Measurements from ENCODE around the gene C6orf47. TPM values are rescaled to one million over a fixed set of nuclear protein-coding genes. Genes with fewer than 3 reads are reported as not detected.

C6orf47 gene
- total and polyA plus RNA-seq, 2 donors (not counting 3 experiments of a cell fraction or from before 2014, with no cell fraction given) = 5.8 to 12.8 TPM

DNA sequence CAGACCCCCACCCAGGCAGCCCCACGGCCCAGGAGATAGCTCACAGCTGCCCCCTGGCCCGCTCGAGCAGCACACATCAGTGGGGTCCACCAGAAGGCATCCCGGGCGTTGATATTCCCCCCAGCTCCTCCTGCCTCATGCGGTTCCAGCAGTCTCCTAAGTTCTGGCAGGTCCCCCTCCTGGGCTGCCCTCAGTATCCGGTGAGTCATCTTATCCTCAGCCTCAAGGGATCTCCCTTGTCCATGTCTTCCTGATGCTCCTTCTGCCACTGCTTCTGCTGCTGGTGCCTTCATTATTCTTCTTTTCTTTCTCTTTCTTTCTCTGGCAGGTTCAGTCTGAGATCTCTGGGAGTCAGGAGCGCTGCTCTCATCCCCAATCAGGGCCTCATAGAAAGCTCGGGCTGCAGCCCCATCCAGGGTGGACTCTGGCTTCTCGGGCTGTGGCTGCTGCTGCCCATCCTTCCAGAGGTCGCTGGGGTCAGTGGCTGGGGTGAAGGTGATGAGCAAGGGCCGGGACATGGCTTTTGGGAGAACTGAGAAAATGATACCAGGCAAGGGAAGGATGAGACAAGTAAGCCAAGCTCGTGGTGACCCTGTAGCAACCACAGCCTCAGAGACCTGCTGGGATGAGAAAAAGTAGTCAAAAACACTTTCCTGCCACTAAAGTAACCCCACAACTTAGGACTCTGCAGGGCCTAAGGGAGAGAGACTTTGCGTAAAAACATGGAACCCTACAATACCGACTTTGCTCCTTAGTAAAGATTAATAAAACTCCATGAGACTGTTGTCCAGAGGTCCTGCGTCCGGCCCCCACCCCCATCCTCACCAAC lies 3.6 kb upstream of the C6orf47 start:
- Histone ChIP-seq H3K9me3 (replicated peaks; ENCODE audit: control insufficient read depth, insufficient read depth, low read length) (no peaks in the 10 kb centered on the region), H2AFZ (ENCODE audit: low read depth, low read length) (peak overlapping the region; percentile 23), H3K4me3 (replicated peaks in 1 of 3; ENCODE audit: insufficient read depth in 1 of 3, low read depth in 1 of 3, low read length in 3 of 3) (peak overlapping the region; percentile 70 to 94 (median 72)), H3K36me3 (ENCODE audit: control insufficient read depth in 2 of 2, extremely low read depth in 1 of 2, insufficient read depth in 2 of 2, low read length in 2 of 2) (peaks cover 14 to 18% of the 10 kb centered on the region in 2 experiments), H3K27me3 (ENCODE audit: control insufficient read depth in 2 of 2, insufficient read depth in 2 of 2, low read length in 2 of 2) (no peaks in the 10 kb centered on the region), H3K9me1 (replicated peaks; ENCODE audit: control insufficient read depth, extremely low read depth, insufficient read depth, low read length) (no peaks in the 10 kb centered on the region), H3K4me2 (ENCODE audit: insufficient read depth, low read length) (peak overlapping the region; percentile 86), H4K20me1 (replicated peaks; ENCODE audit: control insufficient read depth, extremely low read depth, insufficient read depth, low read length) (no peaks in the 10 kb centered on the region), H3K4me1 (ENCODE audit: control insufficient read depth, extremely low read depth, insufficient read depth, low read length) (peaks cover 37% of the 10 kb centered on the region), H3K9ac (replicated peaks; ENCODE audit: extremely low read depth, insufficient read depth, low read length) (peak overlapping the region; percentile 79), H3K27ac (ENCODE audit: insufficient read depth, low read depth, low read length) (peak overlapping the region; percentile 77), H3K79me2 (ENCODE audit: control insufficient read depth, insufficient read depth, low read length) (peaks cover 43% of the 10 kb centered on the region)
- intact Hi-C loops (cut with micrococcal nuclease) (loop anchor here (5.0 to 10.0 kb wide), 2 partner anchors 172 to 531 kb away; partner anchors contain the start of genes GPSM3 and PBX2), dilution Hi-C loops (cut with MboI; ENCODE audit: extremely low pct_ligation_motif_present, low sequenced_read_pairs) (no loop called here)
- DNase-seq (ENCODE audit: low read depth, low spot score) (peak; percentile 51), FAIRE-seq (peak; percentile 80)
- CTCF ChIA-PET = interaction anchor here (0.8 to 5.7 kb wide), 10 partner anchors 9 to 143 kb away, joined by 3 to 38 read pairs (median 3); partner anchors contain the start of genes APOM, ATP6V1G2, BAG6 and LSM2
- TF ChIP-seq POLR2A (IDR thresholded peaks at IDR 0.05; ENCODE audit: low read depth, low read length) = no peak
- TF ChIP-seq EZH2 (IDR thresholded peaks at IDR 0.05; ENCODE audit: borderline replicate concordance, low read depth, low read length, severe bottlenecking) = no peak
- no peak for TF ChIP-seq GATA2 (IDR thresholded peaks at IDR 0.05; ENCODE audit: insufficient read depth, insufficient read length, low read depth, low read length)
- peak; percentile 60 for TF ChIP-seq FOS (IDR thresholded peaks at IDR 0.05; ENCODE audit: borderline replicate concordance, insufficient read depth, low read length)
- peak; percentile 68 for TF ChIP-seq JUN (IDR thresholded peaks at IDR 0.05; ENCODE audit: borderline replicate concordance, insufficient read depth, insufficient read length, low read depth)
- TF ChIP-seq, protein P1, sequence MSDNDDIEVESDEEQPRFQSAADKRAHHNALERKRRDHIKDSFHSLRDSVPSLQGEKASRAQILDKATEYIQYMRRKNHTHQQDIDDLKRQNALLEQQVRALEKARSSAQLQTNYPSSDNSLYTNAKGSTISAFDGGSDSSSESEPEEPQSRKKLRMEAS (IDR thresholded peaks at IDR 0.05; ENCODE audit: insufficient read depth, insufficient read length) = no peak
- TF ChIP-seq MYC (IDR thresholded peaks at IDR 0.05; ENCODE audit: low read depth, low read length) = no peak
- TF ChIP-seq, protein P2, sequence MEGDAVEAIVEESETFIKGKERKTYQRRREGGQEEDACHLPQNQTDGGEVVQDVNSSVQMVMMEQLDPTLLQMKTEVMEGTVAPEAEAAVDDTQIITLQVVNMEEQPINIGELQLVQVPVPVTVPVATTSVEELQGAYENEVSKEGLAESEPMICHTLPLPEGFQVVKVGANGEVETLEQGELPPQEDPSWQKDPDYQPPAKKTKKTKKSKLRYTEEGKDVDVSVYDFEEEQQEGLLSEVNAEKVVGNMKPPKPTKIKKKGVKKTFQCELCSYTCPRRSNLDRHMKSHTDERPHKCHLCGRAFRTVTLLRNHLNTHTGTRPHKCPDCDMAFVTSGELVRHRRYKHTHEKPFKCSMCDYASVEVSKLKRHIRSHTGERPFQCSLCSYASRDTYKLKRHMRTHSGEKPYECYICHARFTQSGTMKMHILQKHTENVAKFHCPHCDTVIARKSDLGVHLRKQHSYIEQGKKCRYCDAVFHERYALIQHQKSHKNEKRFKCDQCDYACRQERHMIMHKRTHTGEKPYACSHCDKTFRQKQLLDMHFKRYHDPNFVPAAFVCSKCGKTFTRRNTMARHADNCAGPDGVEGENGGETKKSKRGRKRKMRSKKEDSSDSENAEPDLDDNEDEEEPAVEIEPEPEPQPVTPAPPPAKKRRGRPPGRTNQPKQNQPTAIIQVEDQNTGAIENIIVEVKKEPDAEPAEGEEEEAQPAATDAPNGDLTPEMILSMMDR (IDR thresholded peaks at IDR 0.05; ENCODE audit: extremely low read depth in 1 of 2, insufficient read depth in 1 of 2, low read depth in 1 of 2, low read length in 2 of 2) = no peak
- no peak for TF ChIP-seq POLR2AphosphoS5 (IDR thresholded peaks at IDR 0.05; ENCODE audit: insufficient read depth, low read depth, low read length)
- POLR2A ChIA-PET = interaction anchor here (0.8 to 1.3 kb wide), 8 partner anchors 11 to 163 kb away, joined by 3 to 5 read pairs (median 4); partner anchors contain the start of genes ABHD16A, BAG6, HSPA1B and LSM2
- BruUV-seq (replicated peaks) = TSS peak; percentile 18

Data from endothelial cell of umbilical vein (primary cell).